Ovary (tissue), 3 donors: ENCODE data around the gene UNC5B.

Experiments
- CTCF ChIP-seq, 3 donors: fragments of 450-650 bp in 2 of 3; fragments of 200-600 bp in 1 of 3; IDR thresholded peaks; one replicate each; pipeline versions ENCODE4 v1.5.1 to v1.8.0; 2016 to 2022; ENCODE audit warnings: antibody characterized with exemption in 3 of 3, mild to moderate bottlenecking in 1 of 3
- EP300 ChIP-seq: sonication (generic); formaldehyde crosslinking; IDR thresholded peaks from one replicate; pipeline ENCODE4 v1.6.1; 2017; ENCODE audit warnings: antibody characterized with exemption
- POLR2A ChIP-seq: fragments of 450-650 bp; IDR thresholded peaks from one replicate; pipeline ENCODE4 v1.6.1; 2017; ENCODE audit warnings: antibody characterized with exemption, mild to moderate bottlenecking, moderate library complexity
- donor health status: DM: no; HTN: no; CAD: no.

- TF ChIP-seq CTCF (IDR thresholded peaks at IDR 0.05) (no peak), POLR2A (no peak), EP300 (no peak)
These were observed 48.4 kb downstream of the UNC5B start for GRCh38 chr10:71260622-71261325.
